Urothelium cell line (cell line): ENCODE results near the gene HELZ.
"Not testable (repeated sequence)": the region's sequence is repeated elsewhere in the genome, so short reads cannot be mapped to it uniquely, and the experiment has no call there.

Experiments
- DNase-seq: peaks from one replicate; pipeline ENCODE4 v3.0.0; 2011; ENCODE audit warnings: low spot score, mixed read lengths
- FAIRE-seq: peaks from 2 replicates; lab custom pipeline; 2011; peaks lifted over from hg19 to GRCh38; lab: Jason Lieb, UNC

The HELZ gene

DNA sequence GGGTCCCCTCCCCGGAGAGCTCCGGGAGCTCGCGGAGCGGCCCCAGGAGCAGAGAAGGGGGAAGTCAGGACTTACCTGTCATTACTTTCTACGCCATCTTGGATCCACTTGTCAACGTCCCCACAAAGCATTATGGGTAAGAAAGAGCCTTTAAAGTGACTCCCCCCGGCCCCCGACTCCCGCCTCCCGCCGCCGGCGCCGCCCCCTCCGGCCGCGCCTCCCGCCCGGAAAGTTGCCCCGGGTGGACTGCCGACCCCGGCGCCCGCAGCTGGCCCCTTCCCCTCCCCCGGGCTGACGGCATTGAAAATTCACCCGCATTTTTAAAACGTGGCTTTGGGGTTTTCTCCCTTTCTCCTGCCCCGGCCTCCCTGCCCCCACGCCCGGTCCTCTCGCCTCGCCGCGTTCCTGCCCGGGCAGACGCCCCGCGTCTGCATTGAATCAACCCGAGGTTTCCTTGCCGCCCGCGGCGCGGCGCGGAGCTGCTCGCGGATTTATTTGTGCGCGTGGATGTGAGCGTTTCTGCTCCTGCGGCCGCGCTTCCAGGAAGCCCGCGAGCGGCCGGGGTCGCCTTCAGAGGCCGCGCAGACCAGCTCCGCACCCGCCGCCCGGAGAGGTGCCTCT lies at the start of gene HELZ:
HELZ (minus strand) TSS at position 124 of the 621 bp plus-strand sequence. CDS start 26,392 bp downstream, outside the sequence.
- DNase-seq (peak; percentile 94), FAIRE-seq (no peak)

DNA sequence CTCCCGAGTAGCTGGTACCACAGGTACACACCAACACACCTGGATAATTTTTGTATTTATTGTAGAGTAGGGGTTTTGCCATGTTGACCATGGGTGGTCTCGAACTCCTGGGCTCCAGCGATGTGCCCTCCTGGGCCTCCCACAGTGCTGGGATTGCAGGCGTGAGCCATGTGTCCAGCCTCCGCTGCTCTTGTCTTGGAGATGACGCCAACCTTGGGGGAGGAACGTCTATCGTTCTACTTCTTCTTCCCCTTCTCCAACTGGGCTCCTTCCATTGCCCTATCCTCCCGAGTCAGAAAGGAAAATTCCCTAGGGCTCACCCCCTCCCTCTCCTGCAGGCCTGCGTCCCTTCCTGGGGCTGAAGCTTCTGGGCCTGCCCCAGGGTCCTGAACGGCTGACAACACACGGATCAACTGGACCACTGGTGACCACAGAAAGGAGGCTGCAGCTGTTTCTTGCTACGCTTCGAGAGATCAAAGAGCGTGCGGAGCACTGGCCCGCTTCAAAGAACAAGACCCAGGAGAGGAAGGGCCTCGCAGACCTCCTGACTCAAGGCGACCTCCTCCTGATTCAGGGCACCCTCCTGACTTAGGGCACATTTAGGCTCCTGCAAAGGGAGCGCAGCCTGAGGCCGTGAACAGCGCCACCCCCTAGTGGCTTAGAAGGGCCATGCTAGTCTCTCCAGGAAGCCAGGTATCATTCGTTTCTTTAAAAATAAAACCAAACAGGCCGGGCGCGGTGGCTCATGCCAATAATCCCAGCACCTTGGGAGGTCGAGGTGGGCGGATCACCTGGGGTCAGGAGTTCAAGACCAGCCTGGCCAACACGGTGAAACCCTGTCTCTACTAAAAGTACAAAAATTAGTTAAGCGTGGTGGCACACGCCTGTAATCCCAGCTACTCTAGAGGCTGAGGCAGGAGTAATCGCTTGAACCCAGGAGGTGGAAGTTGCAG lies 48.5 kb upstream of the HELZ start:
- peak; percentile 42 for FAIRE-seq
- DNase-seq = peak; percentile 60

DNA sequence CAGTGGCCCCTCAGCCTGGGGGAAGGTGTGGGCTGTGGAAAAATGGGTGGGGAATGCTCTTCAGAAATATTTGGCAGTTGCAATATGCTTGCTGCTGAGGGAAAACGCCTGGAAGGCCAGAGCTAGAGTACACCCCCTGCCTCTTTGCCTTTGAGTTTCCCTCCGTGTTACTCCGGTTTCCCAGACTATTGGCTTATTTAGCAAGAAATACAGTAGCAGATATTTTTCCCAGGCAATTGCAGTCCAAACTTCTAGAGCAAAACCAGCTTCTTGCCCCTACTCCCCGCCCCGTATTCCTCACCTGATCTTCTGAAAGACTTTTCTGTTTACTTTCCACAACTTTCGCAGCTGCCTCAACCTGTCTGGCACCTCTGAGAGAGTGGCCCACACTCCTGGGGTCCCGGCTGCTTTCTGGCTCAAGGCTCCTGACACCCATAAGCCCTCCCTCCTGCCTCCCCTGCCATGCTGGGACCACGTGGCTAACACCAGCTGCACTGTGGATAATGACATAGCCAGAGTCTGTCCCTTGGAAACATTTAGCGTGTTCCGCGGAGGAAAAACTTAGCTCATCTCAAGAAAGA lies 45.8 kb upstream of the HELZ start:
- FAIRE-seq = no peak
- no peak for DNase-seq

- FAIRE-seq = no peak
Measured at GRCh38 chr17:67290244-67290643, 45.2 kb upstream of the HELZ start.

DNA sequence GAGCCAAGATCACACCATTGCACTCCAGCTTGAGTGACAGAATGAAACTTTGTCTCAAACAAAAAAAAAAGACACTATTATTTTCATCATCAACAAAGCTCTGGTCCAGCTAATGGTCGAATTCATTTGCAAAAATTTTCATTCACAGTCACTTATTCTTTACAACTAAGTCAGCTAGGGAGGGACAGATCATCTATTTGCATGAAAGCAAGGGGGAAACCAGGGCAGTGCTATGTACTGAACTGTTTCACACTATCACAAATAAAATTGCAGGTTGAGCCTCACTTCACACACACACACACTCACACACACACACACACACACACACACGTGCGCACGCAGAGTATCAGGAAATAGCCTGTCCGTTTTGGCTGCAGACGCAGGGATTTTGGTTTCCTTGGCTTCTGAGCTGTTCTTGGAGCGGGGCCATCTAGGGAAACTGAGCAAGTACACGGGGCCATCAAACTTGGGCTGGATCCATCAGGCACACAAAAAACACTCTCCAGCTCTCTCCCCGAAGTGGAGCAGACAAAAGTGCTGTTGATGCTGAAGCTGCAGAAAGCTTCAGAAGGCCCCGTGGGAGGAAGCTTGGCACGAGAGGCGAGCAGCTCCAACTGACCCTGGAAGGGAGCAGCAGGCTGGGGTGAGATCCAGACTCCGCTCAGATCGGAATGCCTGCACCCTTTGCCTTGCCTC lies 44.3 kb upstream of the HELZ start:
- FAIRE-seq = peak; percentile 9
- DNase-seq = no peak

More at GRCh38 chr17:67290244-67290643, 45.2 kb upstream of the HELZ start:
- no peak for DNase-seq

DNA sequence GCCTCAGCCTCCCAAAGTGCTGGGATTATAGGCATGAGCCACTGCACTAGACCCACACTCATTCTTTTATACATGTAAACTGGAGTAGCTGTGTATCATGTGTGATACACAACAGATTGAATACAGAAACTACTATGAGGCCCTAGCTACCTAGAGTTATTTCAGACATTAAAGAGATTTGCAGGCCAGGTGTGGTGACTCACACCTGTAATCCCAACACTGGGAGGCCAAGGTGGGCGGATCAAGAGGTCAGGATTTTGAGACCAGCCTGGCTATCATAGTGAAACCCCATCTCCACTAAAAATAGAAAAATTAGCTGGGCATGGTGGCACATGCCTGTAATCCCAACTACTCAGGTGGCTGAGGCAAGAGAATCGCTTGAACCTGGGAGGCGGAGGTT lies 41.8 kb upstream of the HELZ start:
- not testable (repeated sequence) for FAIRE-seq

DNA sequence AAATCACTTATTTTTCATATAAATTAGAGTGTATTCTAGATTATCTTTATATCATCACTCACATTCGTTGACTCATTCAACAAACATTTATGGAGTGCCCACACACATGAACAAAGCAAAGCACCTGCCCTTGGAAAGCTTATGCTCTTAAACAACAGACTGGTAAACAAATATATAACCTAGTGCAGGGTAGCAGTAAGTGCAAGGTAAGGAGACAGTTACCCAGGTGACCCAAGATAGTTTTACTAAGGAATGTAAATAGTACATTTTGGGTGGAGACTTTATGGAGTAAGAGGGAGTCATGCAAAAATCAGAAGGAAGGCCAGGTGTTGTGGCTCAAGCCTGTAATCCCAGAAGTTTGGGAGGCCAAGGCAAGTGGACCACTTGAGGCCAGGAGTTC lies 40.4 kb upstream of the HELZ start:
- DNase-seq = no peak
- FAIRE-seq = no peak

More for the DNA sequence above, 41.8 kb upstream of the HELZ start:
- not testable (repeated sequence) for DNase-seq

DNA sequence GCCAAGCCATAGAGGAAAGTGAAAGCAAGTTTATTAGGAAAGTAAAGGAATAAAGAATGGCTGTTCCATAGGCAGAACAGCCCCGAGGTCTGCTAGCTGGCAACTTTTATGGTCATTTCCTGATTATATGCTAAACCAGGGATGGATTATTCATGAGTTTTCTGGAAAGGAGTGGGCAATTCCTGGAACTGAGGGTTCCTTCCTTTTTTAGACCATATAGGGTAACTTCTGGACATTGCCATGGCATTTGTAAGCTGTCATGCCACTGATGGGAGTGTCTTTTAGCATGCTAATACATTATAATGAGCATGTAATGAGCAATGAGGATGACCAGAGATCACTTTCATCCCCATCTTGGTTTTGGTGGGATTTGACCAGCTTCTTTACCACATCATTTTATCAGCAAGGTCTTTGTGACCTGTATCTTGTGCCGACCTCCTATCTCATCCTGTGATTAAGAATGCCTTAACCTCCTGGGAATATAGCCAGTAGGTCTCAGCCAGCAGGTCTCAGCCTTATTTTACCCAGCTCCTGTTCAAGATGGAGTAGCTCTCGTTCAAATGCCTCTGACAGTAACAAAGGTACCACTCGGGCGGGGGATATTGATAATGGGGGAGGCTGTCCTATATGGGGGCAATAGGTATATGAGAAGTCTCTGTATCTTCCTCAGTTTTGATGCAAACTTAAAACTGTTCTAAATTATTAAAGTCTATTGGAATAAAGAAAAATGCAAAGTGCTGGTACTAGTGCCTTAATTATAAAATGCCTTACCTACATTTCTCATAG lies 38.9 kb upstream of the HELZ start:
- DNase-seq (no peak), FAIRE-seq (no peak)

DNA sequence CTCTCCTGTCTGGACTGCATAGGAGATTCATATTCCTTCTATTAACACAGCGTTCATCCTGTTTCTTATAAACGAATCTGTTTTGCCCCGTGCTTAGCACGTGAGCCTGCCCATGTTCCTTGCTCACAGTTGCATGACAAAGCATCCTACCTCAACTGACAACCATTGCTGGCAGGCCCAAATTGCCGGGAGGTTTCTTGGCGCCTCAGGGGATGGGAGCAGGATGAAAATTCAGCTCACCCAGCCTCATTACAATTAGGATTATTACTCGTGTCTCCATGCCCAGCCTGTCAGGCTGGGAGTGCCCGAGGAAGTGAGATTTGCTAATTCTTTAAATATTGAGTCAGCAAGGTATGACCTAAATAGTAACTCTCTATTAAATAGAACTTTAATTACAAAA lies 36.7 kb upstream of the HELZ start:
- DNase-seq = no peak
- no peak for FAIRE-seq

GRCh38 chr17:67281053-67281452 lies 36.1 kb upstream of the HELZ start:
- FAIRE-seq = no peak
- DNase-seq = no peak

- FAIRE-seq = no peak
- no peak for DNase-seq
Measured at GRCh38 chr17:67280279-67280678, 35.3 kb upstream of the HELZ start.

GRCh38 chr17:67279115-67279514 lies 34.1 kb upstream of the HELZ start:
- FAIRE-seq (no peak), DNase-seq (no peak)

GRCh38 chr17:67278363-67278762 lies 33.4 kb upstream of the HELZ start:
- FAIRE-seq = no peak
- DNase-seq = no peak

- FAIRE-seq = no peak
Measured at GRCh38 chr17:67276075-67276474, 31.1 kb upstream of the HELZ start.

GRCh38 chr17:67274466-67274865 lies 29.5 kb upstream of the HELZ start:
- DNase-seq (no peak), FAIRE-seq (no peak)

More at GRCh38 chr17:67276075-67276474, 31.1 kb upstream of the HELZ start:
- DNase-seq = no peak

GRCh38 chr17:67273900-67274299 lies 28.9 kb upstream of the HELZ start:
- FAIRE-seq (no peak), DNase-seq (no peak)

GRCh38 chr17:67272312-67273047 lies 27.5 kb upstream of the HELZ start:
- DNase-seq (peak; percentile 48), FAIRE-seq (no peak)

DNA sequence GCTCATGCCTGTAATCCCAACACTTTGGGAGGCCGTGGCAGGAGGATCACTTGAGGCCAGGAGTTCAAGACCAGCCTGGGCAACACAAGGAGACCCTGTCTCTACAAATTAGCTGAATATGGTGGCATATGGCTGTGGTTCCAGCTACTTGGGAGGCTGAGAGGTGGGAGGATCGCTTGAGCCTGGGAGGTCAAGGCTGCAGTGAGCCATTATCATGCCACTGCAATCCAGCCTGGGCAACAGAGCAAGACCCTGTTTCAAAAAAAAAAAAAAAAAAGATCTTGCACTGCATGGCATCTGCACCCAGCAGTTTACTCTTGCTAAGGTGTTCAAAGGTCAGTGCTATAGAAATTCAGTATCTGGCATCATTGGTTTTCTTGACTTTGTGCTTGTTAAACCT lies 26.2 kb upstream of the HELZ start:
- FAIRE-seq, DNase-seq: not testable (repeated sequence)

DNA sequence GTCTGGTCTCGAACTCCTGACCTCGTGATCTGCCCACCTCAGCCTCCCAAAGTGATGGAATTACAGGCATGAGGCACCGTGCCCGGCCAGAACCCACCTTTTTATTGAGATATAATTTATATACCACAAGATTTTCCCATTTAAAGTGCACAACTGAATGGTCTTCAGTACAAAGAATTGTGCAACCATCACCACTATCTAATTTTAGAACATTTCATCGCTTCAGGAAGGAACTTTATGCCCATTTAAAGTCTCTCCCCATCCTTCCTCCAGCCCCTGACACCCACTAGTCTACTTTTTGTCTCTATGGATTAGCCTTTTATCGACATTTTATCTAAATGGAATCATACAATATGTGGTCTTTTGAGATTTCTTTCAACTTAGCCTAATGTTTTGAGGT lies 25.4 kb upstream of the HELZ start:
- no peak for DNase-seq
- no peak for FAIRE-seq
